Activated naive CD8-positive, alpha-beta T cell treated with anti-CD3 and anti-CD28 coated beads, Interleukin-2, amount 50 U/mL, for 24 hours (primary cell): ENCODE measurements around the gene C3orf62.
A peak's percentile ranks its signal among the peaks of the same experiment; 100 is the strongest.

ENCODE experiments used
- ATAC-seq: fragments of 150-1000 bp; cut with Tn5 transposase; one replicate; pipeline ENCODE4 v1.10.0; 2021
- DNase-seq: peaks from one replicate; pipeline ENCODE4 v3.0.0; 2021
- H3K27ac Mint-ChIP-seq: one replicate; pipeline ENCODE4 v1.8.0; 2021; ENCODE audit warnings: mild to moderate bottlenecking, mixed read lengths
- H3K27me3 Mint-ChIP-seq: one replicate; pipeline ENCODE4 v1.8.0; 2021; ENCODE audit warnings: mixed read lengths
- H3K36me3 Mint-ChIP-seq: one replicate; pipeline ENCODE4 v1.8.0; 2021; ENCODE audit warnings: low read depth, mixed read lengths
- H3K4me1 Mint-ChIP-seq: one replicate; pipeline ENCODE4 v1.8.0; 2021; ENCODE audit warnings: mixed read lengths
- H3K4me3 Mint-ChIP-seq: one replicate; pipeline ENCODE4 v1.8.0; 2021; ENCODE audit warnings: mild to moderate bottlenecking, moderate library complexity, mixed read lengths
- H3K9me3 Mint-ChIP-seq: one replicate; pipeline ENCODE4 v1.8.0; 2021; ENCODE audit warnings: mixed read lengths

Gene C3orf62

GRCh38 chr3:49279376-49279775 is 2.3 kb upstream of the C3orf62 start:
- Mint-ChIP-seq H3K9me3 (no peaks in the 10 kb centered on the region), H3K4me1 (peaks cover 35% of the 10 kb centered on the region), H3K4me3 (no peak overlapping the region), H3K27ac (no peak overlapping the region), H3K36me3 (peaks cover 40% of the 10 kb centered on the region), H3K27me3 (no peaks in the 10 kb centered on the region)
- DNase-seq, result no peak
- no peak for ATAC-seq

GRCh38 chr3:49278548-49278947 is 1.5 kb upstream of the C3orf62 start:
- peaks cover 32% of the 10 kb centered on the region for H3K36me3 Mint-ChIP-seq

GRCh38 chr3:49277383-49277775 is 347 bp upstream of the C3orf62 start:
- H3K36me3 Mint-ChIP-seq, result peaks cover 28% of the 10 kb centered on the region
- ATAC-seq, result no peak
- peak overlapping the region; percentile 90 for H3K27ac Mint-ChIP-seq
- no peaks in the 10 kb centered on the region for H3K9me3 Mint-ChIP-seq
- DNase-seq, result no peak
- peaks cover 45% of the 10 kb centered on the region for H3K4me1 Mint-ChIP-seq
- H3K4me3 Mint-ChIP-seq, result peak overlapping the region; percentile 75
- no peaks in the 10 kb centered on the region for H3K27me3 Mint-ChIP-seq

More at GRCh38 chr3:49278548-49278947, 1.5 kb upstream of the C3orf62 start:
- Mint-ChIP-seq H3K9me3 (no peaks in the 10 kb centered on the region), H3K4me3 (no peak overlapping the region), H3K27ac (peak overlapping the region; percentile 90), H3K4me1 (peaks cover 42% of the 10 kb centered on the region), H3K27me3 (no peaks in the 10 kb centered on the region)
- DNase-seq (no peak), ATAC-seq (no peak)

- ATAC-seq (peak; percentile 26), DNase-seq (no peak)
- H3K4me1 Mint-ChIP-seq, result peaks cover 45% of the 10 kb centered on the region
- H3K4me3 Mint-ChIP-seq, result no peak overlapping the region
- H3K9me3 Mint-ChIP-seq, result no peaks in the 10 kb centered on the region
- H3K36me3 Mint-ChIP-seq, result peaks cover 28% of the 10 kb centered on the region
- H3K27ac Mint-ChIP-seq, result peak overlapping the region; percentile 86
- no peaks in the 10 kb centered on the region for H3K27me3 Mint-ChIP-seq
Measured at GRCh38 chr3:49273825-49274532, 3.1 kb downstream of the C3orf62 start.

- DNase-seq (no peak), ATAC-seq (no peak)
- no peaks in the 10 kb centered on the region for H3K27me3 Mint-ChIP-seq
- H3K4me1 Mint-ChIP-seq, result peaks cover 22% of the 10 kb centered on the region
- H3K9me3 Mint-ChIP-seq, result no peaks in the 10 kb centered on the region
- no peak overlapping the region for H3K27ac Mint-ChIP-seq
- H3K4me3 Mint-ChIP-seq, result no peak overlapping the region
- H3K36me3 Mint-ChIP-seq, result peaks cover 14% of the 10 kb centered on the region
Measured at GRCh38 chr3:49271047-49271446, 6.0 kb downstream of the C3orf62 start.

- Mint-ChIP-seq H3K4me3 (no peak overlapping the region), H3K4me1 (peaks cover 15% of the 10 kb centered on the region), H3K36me3 (peaks cover 9% of the 10 kb centered on the region), H3K9me3 (no peaks in the 10 kb centered on the region), H3K27me3 (no peaks in the 10 kb centered on the region), H3K27ac (no peak overlapping the region)
- ATAC-seq (no peak), DNase-seq (no peak)
Measured at GRCh38 chr3:49270156-49270500, 6.9 kb downstream of the C3orf62 start.

- no peak for DNase-seq
- no peak overlapping the region for H3K27ac Mint-ChIP-seq
- no peaks in the 10 kb centered on the region for H3K9me3 Mint-ChIP-seq
- no peak for ATAC-seq
- no peak overlapping the region for H3K4me3 Mint-ChIP-seq
- no peaks in the 10 kb centered on the region for H3K27me3 Mint-ChIP-seq
- peaks cover 9% of the 10 kb centered on the region for H3K36me3 Mint-ChIP-seq
- H3K4me1 Mint-ChIP-seq, result peaks cover 10% of the 10 kb centered on the region
Measured at GRCh38 chr3:49269443-49270155, 7.4 kb downstream of the C3orf62 start.

GRCh38 chr3:49266410-49267095 is 10.5 kb downstream of the C3orf62 start:
- H3K27me3 Mint-ChIP-seq, result no peaks in the 10 kb centered on the region
- ATAC-seq (no peak), DNase-seq (no peak)
- no peaks in the 10 kb centered on the region for H3K4me1 Mint-ChIP-seq
- peaks cover 7% of the 10 kb centered on the region for H3K36me3 Mint-ChIP-seq
- H3K4me3 Mint-ChIP-seq, result no peak overlapping the region
- H3K9me3 Mint-ChIP-seq, result no peaks in the 10 kb centered on the region
- no peak overlapping the region for H3K27ac Mint-ChIP-seq

- Mint-ChIP-seq H3K36me3 (peaks cover 5% of the 10 kb centered on the region), H3K27me3 (no peaks in the 10 kb centered on the region), H3K9me3 (no peaks in the 10 kb centered on the region), H3K27ac (no peak overlapping the region), H3K4me1 (peaks cover 4% of the 10 kb centered on the region), H3K4me3 (no peak overlapping the region)
- no peak for ATAC-seq
- DNase-seq, result no peak
Measured at GRCh38 chr3:49265661-49266386, 11.2 kb downstream of the C3orf62 start.

- Mint-ChIP-seq H3K9me3 (no peaks in the 10 kb centered on the region), H3K27me3 (no peaks in the 10 kb centered on the region), H3K4me1 (peaks cover 9% of the 10 kb centered on the region), H3K4me3 (no peak overlapping the region), H3K36me3 (peaks cover 2% of the 10 kb centered on the region), H3K27ac (no peak overlapping the region)
- no peak for DNase-seq
- ATAC-seq, result no peak
Measured at GRCh38 chr3:49263159-49263889, 13.7 kb downstream of the C3orf62 start.

GRCh38 chr3:49260806-49261324 is 16.2 kb downstream of the C3orf62 start:
- no peak for DNase-seq
- no peaks in the 10 kb centered on the region for H3K9me3 Mint-ChIP-seq
- H3K4me3 Mint-ChIP-seq, result no peak overlapping the region
- peaks cover 9% of the 10 kb centered on the region for H3K4me1 Mint-ChIP-seq
- no peak overlapping the region for H3K27ac Mint-ChIP-seq
- ATAC-seq, result peak; percentile 46
- H3K27me3 Mint-ChIP-seq, result no peaks in the 10 kb centered on the region
- peaks cover 2% of the 10 kb centered on the region for H3K36me3 Mint-ChIP-seq

- no peaks in the 10 kb centered on the region for H3K9me3 Mint-ChIP-seq
- H3K4me1 Mint-ChIP-seq, result peaks cover 9% of the 10 kb centered on the region
- no peak for DNase-seq
- no peak overlapping the region for H3K27ac Mint-ChIP-seq
- no peak overlapping the region for H3K4me3 Mint-ChIP-seq
- no peak for ATAC-seq
- no peaks in the 10 kb centered on the region for H3K27me3 Mint-ChIP-seq
- H3K36me3 Mint-ChIP-seq, result peaks cover 2% of the 10 kb centered on the region
Measured at GRCh38 chr3:49257187-49257586, 19.8 kb downstream of the C3orf62 start.

- no peak overlapping the region for H3K27ac Mint-ChIP-seq
- H3K9me3 Mint-ChIP-seq, result no peaks in the 10 kb centered on the region
- no peak overlapping the region for H3K4me3 Mint-ChIP-seq
- DNase-seq, result no peak
- no peak for ATAC-seq
- H3K36me3 Mint-ChIP-seq, result no peaks in the 10 kb centered on the region
- no peaks in the 10 kb centered on the region for H3K27me3 Mint-ChIP-seq
- H3K4me1 Mint-ChIP-seq, result peaks cover 5% of the 10 kb centered on the region
Measured at GRCh38 chr3:49255718-49256511, 21.1 kb downstream of the C3orf62 start.
